Thoracic aorta (tissue), 2 donors: ENCODE results near the gene PIAS2. TPM values are rescaled to one million over a fixed set of nuclear protein-coding genes. Genes with fewer than 3 reads are reported as not detected.

Experiments used
- ATAC-seq: fragments of 150-250 bp; one replicate; pipeline ENCODE4 v1.8.0; 2017; ENCODE audit warnings: low read depth; ENCODE audit not compliant: insufficient number of reproducible peaks, low FRiP score
- DNase-seq: peaks from one replicate; pipeline ENCODE4 v3.0.0-alpha.2; 2020; ENCODE audit warnings: low spot score
- H3K27ac ChIP-seq, 2 donors: fragments of 200-600 bp; sonication (generic); 1 replicate in 1 of 2; 2 replicates in 1 of 2; pipeline ENCODE4 v1.5.1; 2016; ENCODE audit warnings: mild to moderate bottlenecking in 2 of 2, moderate library complexity in 2 of 2
- H3K27me3 ChIP-seq: fragments of 200-600 bp; sonication (generic); replicated peaks from 2 replicates; pipeline ENCODE4 v1.6.0; 2016; ENCODE audit warnings: mild to moderate bottlenecking; ENCODE audit not compliant: insufficient read depth
- H3K36me3 ChIP-seq: fragments of 200-600 bp; sonication (generic); one replicate; pipeline ENCODE4 v1.5.1; 2016
- H3K4me1 ChIP-seq, 2 donors: fragments of 200-600 bp; sonication (generic); 1 replicate in 1 of 2; 2 replicates in 1 of 2; pipeline versions ENCODE4 v1.5.1 to v1.6.0; 2016; ENCODE audit warnings: low read depth in 2 of 2, mild to moderate bottlenecking in 1 of 2; ENCODE audit not compliant: control insufficient read depth in 1 of 2
- H3K4me3 ChIP-seq: fragments of 200-600 bp; sonication (generic); 2 replicates; pipeline ENCODE4 v1.5.1; 2016; ENCODE audit warnings: mild to moderate bottlenecking
- H3K9me3 ChIP-seq: fragments of 200-600 bp; sonication (generic); 2 replicates; pipeline ENCODE4 v1.5.1; 2016
- CTCF ChIP-seq: fragments of 200-600 bp; sonication (generic); IDR thresholded peaks from one replicate; pipeline ENCODE4 v1.5.1; 2019; ENCODE audit warnings: antibody characterized with exemption
- total RNA-seq, 2 donors: library from RNA; depleted of rRNA; stranded (reverse); fragments of >200 nt; gene quantifications; one replicate each; pipeline versions ENCODE4 v1.1.0 to v1.2.3, GENCODE V29; 2016

PIAS2 gene
- total RNA-seq, 2 donors from 2014 or later: 30.6 to 38.2 TPM

- H3K4me1 ChIP-seq: no peaks in the 10 kb centered on the region
- no peak for DNase-seq
- H3K27ac ChIP-seq: no peak overlapping the region
- H3K4me3 ChIP-seq: no peak overlapping the region
- H3K9me3 ChIP-seq: no peaks in the 10 kb centered on the region
- TF ChIP-seq CTCF: no peak
- no peaks in the 10 kb centered on the region for H3K27me3 ChIP-seq
- H3K36me3 ChIP-seq: no peaks in the 10 kb centered on the region
- no peak for ATAC-seq
These were observed 123.7 kb downstream of the PIAS2 start for GRCh38 chr18:46793565-46793964.

GRCh38 chr18:46789088-46789487, 128.2 kb downstream of the PIAS2 start:
- Histone ChIP-seq H3K9me3 (peaks cover 9% of the 10 kb centered on the region), H3K36me3 (no peaks in the 10 kb centered on the region), H3K27ac (no peak overlapping the region), H3K27me3 (no peaks in the 10 kb centered on the region), H3K4me3 (no peak overlapping the region), H3K4me1 (no peaks in the 10 kb centered on the region)
- no peak for TF ChIP-seq CTCF
- no peak for ATAC-seq
- no peak for DNase-seq

GRCh38 chr18:46787674-46788073, 129.6 kb downstream of the PIAS2 start:
- no peak for TF ChIP-seq CTCF
- Histone ChIP-seq H3K36me3 (no peaks in the 10 kb centered on the region), H3K27me3 (no peaks in the 10 kb centered on the region), H3K4me1 (no peaks in the 10 kb centered on the region), H3K4me3 (no peak overlapping the region), H3K27ac (no peak overlapping the region), H3K9me3 (peaks cover 9% of the 10 kb centered on the region)
- no peak for DNase-seq
- no peak for ATAC-seq

GRCh38 chr18:46772357-46772756, 144.9 kb downstream of the PIAS2 start:
- Histone ChIP-seq H3K27ac (no peak overlapping the region), H3K4me1 (no peaks in the 10 kb centered on the region), H3K9me3 (no peaks in the 10 kb centered on the region), H3K27me3 (no peaks in the 10 kb centered on the region), H3K4me3 (no peak overlapping the region), H3K36me3 (no peaks in the 10 kb centered on the region)
- ATAC-seq (no peak), DNase-seq (no peak)
- no peak for TF ChIP-seq CTCF

- no peaks in the 10 kb centered on the region for H3K4me1 ChIP-seq
- no peaks in the 10 kb centered on the region for H3K9me3 ChIP-seq
- no peak for ATAC-seq
- no peak overlapping the region for H3K27ac ChIP-seq
- H3K27me3 ChIP-seq: no peaks in the 10 kb centered on the region
- TF ChIP-seq CTCF: no peak
- H3K36me3 ChIP-seq: no peaks in the 10 kb centered on the region
- no peak overlapping the region for H3K4me3 ChIP-seq
- no peak for DNase-seq
These were observed 146.2 kb downstream of the PIAS2 start for GRCh38 chr18:46771141-46771540.
